ENCODE results near the gene GPHA2.

DNA sequence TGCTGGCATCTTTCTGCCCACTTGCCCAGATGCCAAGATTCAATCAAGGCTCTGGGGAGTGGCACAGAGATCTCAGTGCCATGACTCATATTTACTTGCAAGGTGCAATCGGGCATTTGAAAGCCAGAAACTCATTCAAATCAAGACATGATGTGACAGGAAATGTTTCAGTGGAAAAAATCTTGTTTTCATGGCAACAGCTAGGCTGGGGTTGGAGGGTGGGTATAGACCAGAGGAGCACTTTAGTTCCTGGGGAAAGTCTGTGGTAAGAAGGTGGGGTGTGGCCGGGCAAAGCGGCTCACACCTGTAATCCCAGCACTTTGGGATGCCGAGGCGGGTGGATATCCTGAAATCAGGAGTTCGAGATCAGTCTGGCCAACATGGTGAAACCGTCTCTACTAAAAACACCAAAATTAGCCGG lies 35.0 kb upstream of the GPHA2 start:
- TF ChIP-seq ZNF274 (IDR thresholded peaks at IDR 0.05; ENCODE audit: low read depth, low read length) (no peak), SUZ12 (IDR thresholded peaks at IDR 0.05; ENCODE audit: extremely low read depth, insufficient read depth, insufficient read length) (no peak), YY1 (IDR thresholded peaks at IDR 0.05; ENCODE audit: insufficient read depth, insufficient read length) (no peak)

Measured in NT2/D1 (cell line).